MM.1S (cell line): ENCODE measurements around the gene AOC1.

Source experiments
- DNase-seq: peaks from one replicate; pipeline ENCODE4 v3.0.0-alpha.2; 2015
- H2AFZ ChIP-seq: fragments of 300-600 bp; sonication (generic); 2 replicates; pipeline ENCODE4 v1.6.0; 2016; ENCODE audit warnings: antibody characterized with exemption, low read length
- H3F3A ChIP-seq: fragments of 300-600 bp; sonication (generic); 2 replicates; pipeline ENCODE4 v1.6.1; 2016; ENCODE audit warnings: mild to moderate bottlenecking, antibody characterized with exemption, low read length, moderate library complexity, mixed read lengths; ENCODE audit not compliant: insufficient read depth
- H3K27ac ChIP-seq: fragments of 300-600 bp; sonication (generic); 2 replicates; pipeline ENCODE4 v1.5.1; 2016; ENCODE audit warnings: mild to moderate bottlenecking, low read length
- H3K27me3 ChIP-seq: fragments of 300-600 bp; sonication (generic); replicated peaks from 2 replicates; pipeline ENCODE4 v1.6.0; 2016; ENCODE audit warnings: low read length; ENCODE audit not compliant: insufficient read depth
- H3K36me3 ChIP-seq: fragments of 300-600 bp; sonication (generic); replicated peaks from 2 replicates; pipeline ENCODE4 v1.6.1; 2016; ENCODE audit warnings: mild to moderate bottlenecking, low read length, mixed read lengths; ENCODE audit not compliant: insufficient read depth
- H3K4me1 ChIP-seq: fragments of 300-600 bp; sonication (generic); 2 replicates; pipeline ENCODE4 v1.6.1; 2016; ENCODE audit warnings: low read length, mixed read lengths
- H3K4me2 ChIP-seq: fragments of 300-600 bp; sonication (generic); 2 replicates; pipeline ENCODE4 v1.6.0; 2016; ENCODE audit warnings: low read depth, low read length
- H3K4me3 ChIP-seq: fragments of 300-600 bp; sonication (generic); 2 replicates; pipeline ENCODE4 v1.5.1; 2016; ENCODE audit warnings: low read length, mixed read lengths
- H3K79me2 ChIP-seq: fragments of 300-600 bp; sonication (generic); 2 replicates; pipeline ENCODE4 v1.6.1; 2016; ENCODE audit warnings: mixed run types, low read length, mixed read lengths
- H3K9ac ChIP-seq: fragments of 300-600 bp; sonication (generic); 2 replicates; pipeline ENCODE4 v1.6.1; 2016; ENCODE audit warnings: low read length, mixed read lengths
- H3K9me2 ChIP-seq: fragments of 300-600 bp; sonication (generic); replicated peaks from 2 replicates; pipeline ENCODE4 v1.6.1; 2016; ENCODE audit warnings: mild to moderate bottlenecking, low read length, mixed read lengths; ENCODE audit not compliant: insufficient read depth
- H3K9me3 ChIP-seq: fragments of 300-600 bp; sonication (generic); replicated peaks from 2 replicates; pipeline ENCODE4 v1.6.1; 2016; ENCODE audit warnings: mild to moderate bottlenecking, low read length, mixed read lengths; ENCODE audit not compliant: insufficient read depth
- H4K20me1 ChIP-seq: fragments of 300-600 bp; sonication (generic); 2 replicates; pipeline ENCODE4 v1.6.1; 2016; ENCODE audit warnings: mild to moderate bottlenecking, low read length, moderate library complexity, mixed read lengths; ENCODE audit not compliant: insufficient read depth
- CTCF ChIP-seq: fragments of 300-600 bp; sonication (generic); IDR thresholded peaks from 2 replicates; pipeline ENCODE4 v1.5.1; 2016; ENCODE audit warnings: antibody characterized with exemption, low read length, mixed read lengths
- EZH2 ChIP-seq: fragments of 300-600 bp; sonication (generic); optimal IDR thresholded peaks from 2 replicates; pipeline ENCODE3; 2017; ENCODE audit warnings: low read depth, mild to moderate bottlenecking, antibody characterized with exemption, low read length, mixed read lengths
- EZH2phosphoT487 ChIP-seq: fragments of 300-600 bp; sonication (generic); IDR thresholded peaks from 2 replicates; pipeline ENCODE4 v1.6.1; 2018; ENCODE audit warnings: antibody characterized with exemption, low read length

The AOC1 gene

GRCh38 chr7:150846291-150847115, 5.8 kb upstream of the AOC1 start:
- Histone ChIP-seq H3K27ac (no peak overlapping the region), H3F3A (no peaks in the 10 kb centered on the region), H3K27me3 (no peaks in the 10 kb centered on the region), H3K4me1 (no peaks in the 10 kb centered on the region), H3K9me3 (no peaks in the 10 kb centered on the region), H3K4me2 (no peak overlapping the region), H4K20me1 (no peaks in the 10 kb centered on the region), H3K4me3 (no peak overlapping the region), H3K79me2 (no peaks in the 10 kb centered on the region), H3K9ac (no peak overlapping the region), H2AFZ (no peak overlapping the region), H3K36me3 (no peaks in the 10 kb centered on the region), H3K9me2 (no peaks in the 10 kb centered on the region)
- TF ChIP-seq CTCF = no peak
- TF ChIP-seq EZH2phosphoT487 = no peak
- no peak for TF ChIP-seq EZH2
- DNase-seq = no peak

- Histone ChIP-seq H3K9me3 (no peaks in the 10 kb centered on the region), H3K79me2 (no peaks in the 10 kb centered on the region), H3K9me2 (no peaks in the 10 kb centered on the region), H3K4me1 (no peaks in the 10 kb centered on the region), H3K4me2 (no peak overlapping the region), H3K9ac (no peak overlapping the region), H3K36me3 (no peaks in the 10 kb centered on the region), H3F3A (no peaks in the 10 kb centered on the region), H4K20me1 (no peaks in the 10 kb centered on the region), H3K27ac (no peak overlapping the region), H3K27me3 (no peaks in the 10 kb centered on the region), H3K4me3 (no peak overlapping the region), H2AFZ (no peak overlapping the region)
- DNase-seq = no peak
- TF ChIP-seq EZH2 = no peak
Measured at GRCh38 chr7:150847536-150847935, 4.8 kb upstream of the AOC1 start.

- Histone ChIP-seq H3K9ac (no peak overlapping the region), H3K9me3 (no peaks in the 10 kb centered on the region), H2AFZ (no peak overlapping the region), H3K4me1 (no peaks in the 10 kb centered on the region), H4K20me1 (no peaks in the 10 kb centered on the region), H3K79me2 (no peaks in the 10 kb centered on the region), H3K36me3 (no peaks in the 10 kb centered on the region), H3K27me3 (no peaks in the 10 kb centered on the region), H3K9me2 (no peaks in the 10 kb centered on the region), H3F3A (no peaks in the 10 kb centered on the region), H3K4me2 (no peak overlapping the region), H3K27ac (no peak overlapping the region), H3K4me3 (no peak overlapping the region)
- no peak for DNase-seq
- TF ChIP-seq EZH2phosphoT487 (no peak), CTCF (no peak), EZH2 (no peak)
Measured at GRCh38 chr7:150848111-150848510, 4.2 kb upstream of the AOC1 start.

GRCh38 chr7:150848561-150849115, 3.7 kb upstream of the AOC1 start:
- H3K4me2 ChIP-seq = no peak overlapping the region
- no peaks in the 10 kb centered on the region for H3F3A ChIP-seq
- no peak overlapping the region for H2AFZ ChIP-seq
- no peak for TF ChIP-seq EZH2
- no peak for TF ChIP-seq CTCF
- no peak for TF ChIP-seq EZH2phosphoT487
- no peaks in the 10 kb centered on the region for H3K9me3 ChIP-seq
- no peaks in the 10 kb centered on the region for H3K4me1 ChIP-seq
- H3K27me3 ChIP-seq = no peaks in the 10 kb centered on the region
- no peak overlapping the region for H3K9ac ChIP-seq
- no peaks in the 10 kb centered on the region for H3K79me2 ChIP-seq
- H3K4me3 ChIP-seq = no peak overlapping the region
- H3K9me2 ChIP-seq = no peaks in the 10 kb centered on the region
- no peak for DNase-seq
- H4K20me1 ChIP-seq = no peaks in the 10 kb centered on the region
- no peak overlapping the region for H3K27ac ChIP-seq
- no peaks in the 10 kb centered on the region for H3K36me3 ChIP-seq
